ENCODE measurements around the gene ADCY2. TPM values are rescaled to one million over a fixed set of nuclear protein-coding genes. Genes with fewer than 3 reads are reported as not detected.

ADCY2 gene
- total and polyA plus RNA-seq, 9 of the 15 experiments (the other 6 are each of a cell fraction or from before 2014, with no cell fraction given): 0.01 to 0.15 (median 0.03) TPM; not detected in 5

GRCh38 chr5:7540736-7541485 lies 145.0 kb downstream of the ADCY2 start:
- ATAC-seq (no peak), DNase-seq (ENCODE audit: extremely low read depth in 1 of 4, low spot score in 3 of 4) (no peak), FAIRE-seq (no peak)
- Histone ChIP-seq H3K4me3 (no peak overlapping the region), H2AFZ (ENCODE audit: low read depth, low read length) (no peak overlapping the region), H3K27ac (ENCODE audit: extremely low read depth, low read depth, low read length) (no peak overlapping the region), H3K4me2 (ENCODE audit: insufficient read depth, low read length) (no peak overlapping the region), H4K20me1 (replicated peaks; ENCODE audit: control insufficient read depth, insufficient read depth, low read length) (no peaks in the 10 kb centered on the region), H3K9me1 (ENCODE audit: control insufficient read depth, insufficient read depth, low read length) (no peaks in the 10 kb centered on the region), H3K9me3 (replicated peaks; ENCODE audit: control insufficient read depth, insufficient read depth, low read depth, low read length) (no peaks in the 10 kb centered on the region), H3K4me1 (replicated peaks in 1 of 2; ENCODE audit: control insufficient read depth in 2 of 2, insufficient read depth in 2 of 2, low read length in 2 of 2) (no peaks in the 10 kb centered on the region), H3K9ac (ENCODE audit: insufficient read depth in 1 of 2, low read depth in 2 of 2, low read length in 2 of 2) (no peak overlapping the region), H3K36me3 (ENCODE audit: control insufficient read depth, insufficient read depth, low read length) (no peaks in the 10 kb centered on the region), H3K79me2 (ENCODE audit: control insufficient read depth, insufficient read depth, low read length) (no peaks in the 10 kb centered on the region), H3K27me3 (ENCODE audit: control insufficient read depth in 2 of 2, insufficient read depth in 2 of 2, low read length in 2 of 2) (no peaks in the 10 kb centered on the region; a peak in 1 of 5 replicates)
- no TSS peak for BruUV-seq (replicated peaks)
- WGBS (ENCODE audit: insufficient coverage, low coverage, missing lambda C conversion rate): under 1% methylated on average over 9 of the region's 9 CpGs
- ChIA-PET POLR2A (no interaction called here), CTCF (ENCODE audit: low intra/inter-chr PET ratio) (no interaction called here)
- intact Hi-C loops (cut with micrococcal nuclease) (no loop called here), in situ Hi-C loops (cut with MboI) (no loop called here)
- no peak for TF ChIP-seq FOXJ3 (CRISPR knock-in tag; IDR thresholded peaks at IDR 0.05)
- TF ChIP-seq FOXM1 (IDR thresholded peaks at IDR 0.05; ENCODE audit: low read depth): no peak
- TF ChIP-seq FOXM1 (CRISPR knock-in tag; IDR thresholded peaks at IDR 0.05; ENCODE audit: low read depth): no peak
- TF ChIP-seq CXXC5 (CRISPR knock-in tag; IDR thresholded peaks at IDR 0.05): no peak
- no peak for TF ChIP-seq ZNF277 (CRISPR knock-in tag; IDR thresholded peaks at IDR 0.05; ENCODE audit: borderline replicate concordance)
- TF ChIP-seq EZH2 (IDR thresholded peaks at IDR 0.05; ENCODE audit: borderline replicate concordance, low read depth, low read length): no peak
- TF ChIP-seq KLF13 (tag; IDR thresholded peaks at IDR 0.05; ENCODE audit: borderline replicate concordance, low read depth): no peak
- TF ChIP-seq PHTF2 (CRISPR knock-in tag; IDR thresholded peaks at IDR 0.05): no peak
- TF ChIP-seq, protein P1, sequence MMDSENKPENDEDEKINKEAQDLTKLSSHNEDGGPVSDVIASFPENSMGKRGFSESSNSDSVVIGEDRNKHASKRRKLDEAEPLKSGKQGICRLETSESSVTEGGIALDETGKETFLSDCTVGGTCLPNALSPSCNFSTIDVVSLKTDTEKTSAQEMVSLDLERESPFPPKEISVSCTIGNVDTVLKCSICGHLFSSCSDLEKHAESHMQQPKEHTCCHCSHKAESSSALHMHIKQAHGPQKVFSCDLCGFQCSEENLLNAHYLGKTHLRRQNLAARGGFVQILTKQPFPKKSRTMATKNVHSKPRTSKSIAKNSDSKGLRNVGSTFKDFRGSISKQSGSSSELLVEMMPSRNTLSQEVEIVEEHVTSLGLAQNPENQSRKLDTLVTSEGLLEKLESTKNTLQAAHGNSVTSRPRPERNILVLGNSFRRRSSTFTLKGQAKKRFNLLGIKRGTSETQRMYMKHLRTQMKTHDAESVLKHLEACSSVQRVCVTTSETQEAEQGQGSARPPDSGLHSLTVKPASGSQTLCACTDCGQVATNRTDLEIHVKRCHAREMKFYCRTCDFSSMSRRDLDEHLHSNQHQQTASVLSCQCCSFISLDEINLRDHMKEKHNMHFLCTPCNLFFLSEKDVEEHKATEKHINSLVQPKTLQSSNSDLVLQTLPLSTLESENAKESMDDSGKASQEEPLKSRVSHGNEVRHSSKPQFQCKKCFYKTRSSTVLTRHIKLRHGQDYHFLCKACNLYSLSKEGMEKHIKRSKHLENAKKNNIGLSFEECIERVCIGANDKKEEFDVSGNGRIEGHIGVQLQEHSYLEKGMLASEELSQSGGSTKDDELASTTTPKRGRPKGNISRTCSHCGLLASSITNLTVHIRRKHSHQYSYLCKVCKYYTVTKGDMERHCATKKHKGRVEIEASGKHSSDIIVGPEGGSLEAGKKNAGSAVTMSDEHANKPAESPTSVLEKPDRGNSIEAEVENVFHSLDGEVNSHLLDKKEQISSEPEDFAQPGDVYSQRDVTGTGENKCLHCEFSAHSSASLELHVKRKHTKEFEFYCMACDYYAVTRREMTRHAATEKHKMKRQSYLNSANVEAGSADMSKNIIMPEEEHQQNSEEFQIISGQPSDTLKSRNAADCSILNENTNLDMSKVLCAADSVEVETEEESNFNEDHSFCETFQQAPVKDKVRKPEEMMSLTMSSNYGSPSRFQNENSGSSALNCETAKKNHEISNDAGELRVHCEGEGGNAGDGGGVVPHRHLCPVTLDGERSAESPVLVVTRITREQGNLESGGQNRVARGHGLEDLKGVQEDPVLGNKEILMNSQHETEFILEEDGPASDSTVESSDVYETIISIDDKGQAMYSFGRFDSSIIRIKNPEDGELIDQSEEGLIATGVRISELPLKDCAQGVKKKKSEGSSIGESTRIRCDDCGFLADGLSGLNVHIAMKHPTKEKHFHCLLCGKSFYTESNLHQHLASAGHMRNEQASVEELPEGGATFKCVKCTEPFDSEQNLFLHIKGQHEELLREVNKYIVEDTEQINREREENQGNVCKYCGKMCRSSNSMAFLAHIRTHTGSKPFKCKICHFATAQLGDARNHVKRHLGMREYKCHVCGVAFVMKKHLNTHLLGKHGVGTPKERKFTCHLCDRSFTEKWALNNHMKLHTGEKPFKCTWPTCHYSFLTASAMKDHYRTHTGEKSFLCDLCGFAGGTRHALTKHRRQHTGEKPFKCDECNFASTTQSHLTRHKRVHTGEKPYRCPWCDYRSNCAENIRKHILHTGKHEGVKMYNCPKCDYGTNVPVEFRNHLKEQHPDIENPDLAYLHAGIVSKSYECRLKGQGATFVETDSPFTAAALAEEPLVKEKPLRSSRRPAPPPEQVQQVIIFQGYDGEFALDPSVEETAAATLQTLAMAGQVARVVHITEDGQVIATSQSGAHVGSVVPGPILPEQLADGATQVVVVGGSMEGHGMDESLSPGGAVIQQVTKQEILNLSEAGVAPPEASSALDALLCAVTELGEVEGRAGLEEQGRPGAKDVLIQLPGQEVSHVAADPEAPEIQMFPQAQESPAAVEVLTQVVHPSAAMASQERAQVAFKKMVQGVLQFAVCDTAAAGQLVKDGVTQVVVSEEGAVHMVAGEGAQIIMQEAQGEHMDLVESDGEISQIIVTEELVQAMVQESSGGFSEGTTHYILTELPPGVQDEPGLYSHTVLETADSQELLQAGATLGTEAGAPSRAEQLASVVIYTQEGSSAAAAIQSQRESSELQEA (IDR thresholded peaks at IDR 0.05; ENCODE audit: low read depth): no peak
- TF ChIP-seq CHD4 (IDR thresholded peaks at IDR 0.05; ENCODE audit: insufficient read depth, insufficient replicate concordance, low read depth, low read length, poor library complexity, severe bottlenecking): no peak
- no peak for TF ChIP-seq CCAR2 (IDR thresholded peaks at IDR 0.05; ENCODE audit: low read depth, low read length)
- TF ChIP-seq PCBP2 (IDR thresholded peaks at IDR 0.05; ENCODE audit: low read depth, low read length, poor library complexity, severe bottlenecking): no peak

All from K562 (cell line).